Osteocyte (in vitro differentiated cells): ENCODE data around the gene ABHD17B. TPM values are rescaled to one million over a fixed set of nuclear protein-coding genes. Genes with fewer than 3 reads are reported as not detected.
"Not testable (repeated sequence)": the region's sequence is repeated elsewhere in the genome, so short reads cannot be mapped to it uniquely, and the experiment has no call there.

Experiments
- DNase-seq: peaks from one replicate; pipeline ENCODE4 v3.0.0; 2021; ENCODE audit warnings: mixed read lengths; ENCODE audit not compliant: unreplicated experiment; ENCODE audit errors: extremely low spot score
- H3K27ac Mint-ChIP-seq: one replicate; pipeline ENCODE4 v1.8.0; 2021; ENCODE audit warnings: mild to moderate bottlenecking, mixed read lengths; ENCODE audit not compliant: unreplicated experiment
- H3K27me3 Mint-ChIP-seq: one replicate; pipeline ENCODE4 v1.8.0; 2021; ENCODE audit warnings: mixed read lengths; ENCODE audit not compliant: unreplicated experiment
- H3K36me3 Mint-ChIP-seq: one replicate; pipeline ENCODE4 v1.8.0; 2021; ENCODE audit warnings: mixed read lengths; ENCODE audit not compliant: unreplicated experiment
- H3K4me1 Mint-ChIP-seq: one replicate; pipeline ENCODE4 v1.8.0; 2021; ENCODE audit warnings: mixed read lengths; ENCODE audit not compliant: unreplicated experiment
- H3K4me3 Mint-ChIP-seq: one replicate; pipeline ENCODE4 v1.8.0; 2021; ENCODE audit warnings: mild to moderate bottlenecking, moderate library complexity, mixed read lengths; ENCODE audit not compliant: unreplicated experiment
- H3K9me3 Mint-ChIP-seq: one replicate; pipeline ENCODE4 v1.8.0; 2021; ENCODE audit warnings: mixed read lengths; ENCODE audit not compliant: unreplicated experiment
- CTCF ChIP-seq: fragments of 200-600 bp; sonication (generic); IDR thresholded peaks from 2 replicates; pipeline ENCODE4 v1.5.0; 2021; ENCODE audit warnings: antibody characterized with exemption, mild to moderate bottlenecking, moderate library complexity
- total RNA-seq: library from RNA; stranded (reverse); gene quantifications from 2 replicates; pipeline ENCODE4 v1.2.1, GENCODE V29; 2021

Gene ABHD17B
- total RNA-seq, 1 donor from 2014 or later, result 15.6 TPM

- Mint-ChIP-seq H3K27me3 (no peaks in the 10 kb centered on the region), H3K4me3 (peak overlapping the region; percentile 97), H3K36me3 (no peaks in the 10 kb centered on the region), H3K27ac (peak overlapping the region; percentile 93), H3K4me1 (peaks cover 42% of the 10 kb centered on the region), H3K9me3 (no peaks in the 10 kb centered on the region)
- no peak for TF ChIP-seq CTCF
- DNase-seq, result no peak
These were observed 2.2 kb downstream of the ABHD17B start for GRCh38 chr9:71908825-71909224.

GRCh38 chr9:71904076-71904475, 6.9 kb downstream of the ABHD17B start:
- Mint-ChIP-seq H3K27ac (no peak overlapping the region), H3K9me3 (no peaks in the 10 kb centered on the region), H3K4me1 (peaks cover 29% of the 10 kb centered on the region), H3K4me3 (no peak overlapping the region), H3K27me3 (no peaks in the 10 kb centered on the region), H3K36me3 (no peaks in the 10 kb centered on the region)
- no peak for TF ChIP-seq CTCF
- DNase-seq, result no peak

- Mint-ChIP-seq H3K27ac (no peak overlapping the region), H3K4me1 (peaks cover 23% of the 10 kb centered on the region), H3K9me3 (no peaks in the 10 kb centered on the region), H3K27me3 (no peaks in the 10 kb centered on the region), H3K36me3 (peaks cover 3% of the 10 kb centered on the region), H3K4me3 (no peak overlapping the region)
- no peak for TF ChIP-seq CTCF
- no peak for DNase-seq
These were observed 9.0 kb downstream of the ABHD17B start for GRCh38 chr9:71901695-71902597.

- H3K4me3 Mint-ChIP-seq, H3K36me3 Mint-ChIP-seq, DNase-seq, H3K27me3 Mint-ChIP-seq, H3K9me3 Mint-ChIP-seq: not testable (repeated sequence)
- Mint-ChIP-seq H3K4me1 (peaks cover 27% of the 10 kb centered on the region), H3K27ac (peak overlapping the region; percentile 9)
These were observed 12.2 kb downstream of the ABHD17B start for GRCh38 chr9:71898756-71899155.

GRCh38 chr9:71897577-71897976, 13.4 kb downstream of the ABHD17B start:
- H3K4me1 Mint-ChIP-seq, result peaks cover 27% of the 10 kb centered on the region
- no peaks in the 10 kb centered on the region for H3K27me3 Mint-ChIP-seq
- H3K27ac Mint-ChIP-seq, result no peak overlapping the region
- no peak overlapping the region for H3K4me3 Mint-ChIP-seq
- no peak for TF ChIP-seq CTCF
- peaks cover 3% of the 10 kb centered on the region for H3K36me3 Mint-ChIP-seq
- no peak for DNase-seq
- H3K9me3 Mint-ChIP-seq, result no peaks in the 10 kb centered on the region
